Liver (tissue), 3 donors: ENCODE data around the gene UBXN11.

Experiments
- CTCF ChIP-seq: fragments of 150-350 bp; IDR thresholded peaks from 2 replicates; pipeline ENCODE4 v1.5.1; 2017; ENCODE audit warnings: improper control_type of control experiment, low read depth, low read length; ENCODE audit not compliant: missing input control
- GABPA ChIP-seq, 2 donors: IDR thresholded peaks in 1 of 2; conservative IDR thresholded peaks in 1 of 2; 2 replicates each; pipeline ENCODE4 v1.6.1; 2016; ENCODE audit warnings: antibody characterized with exemption in 2 of 2, mild to moderate bottlenecking in 1 of 2, moderate library complexity in 1 of 2
- JUND ChIP-seq, 2 donors: IDR thresholded peaks; 2 replicates each; pipeline ENCODE4 v1.6.1; 2016; ENCODE audit warnings: antibody characterized with exemption in 2 of 2
- MAX ChIP-seq: IDR thresholded peaks from 2 replicates; pipeline ENCODE4 v1.6.1; 2016; ENCODE audit warnings: antibody characterized with exemption
- RAD21 ChIP-seq, 2 donors: IDR thresholded peaks; 2 replicates each; pipeline ENCODE4 v1.6.1; 2016; ENCODE audit warnings: antibody characterized with exemption in 2 of 2, mild to moderate bottlenecking in 2 of 2
- SP1 ChIP-seq: IDR thresholded peaks from 2 replicates; pipeline ENCODE4 v1.6.1; 2018; ENCODE audit warnings: antibody characterized with exemption, mild to moderate bottlenecking
- TAF1 ChIP-seq: conservative IDR thresholded peaks from 2 replicates; pipeline ENCODE4 v1.6.1; 2016; ENCODE audit warnings: antibody characterized with exemption, mild to moderate bottlenecking
- ZBTB33 ChIP-seq: IDR thresholded peaks from 2 replicates; pipeline ENCODE4 v1.6.1; 2016; ENCODE audit warnings: antibody characterized with exemption
- donor health status: healthy.
- donor health status: healthy.

- TF ChIP-seq CTCF = no peak
- no peak for TF ChIP-seq RAD21 (IDR thresholded peaks at IDR 0.05)
- TF ChIP-seq TAF1 = no peak
- no peak for TF ChIP-seq SP1
- no peak for TF ChIP-seq MAX
- TF ChIP-seq ZBTB33 = no peak
- no peak for TF ChIP-seq JUND (IDR thresholded peaks at IDR 0.05)
- no peak for TF ChIP-seq GABPA (IDR thresholded peaks at IDR 0.05 in 1 of 2, conservative IDR thresholded peaks at IDR 0.05 in 1 of 2)
Measured at GRCh38 chr1:26268290-26269197, 37.9 kb downstream of the UBXN11 start.
